IPS-18c (cell line): Measurements from ENCODE around the gene RAB21.

Source experiments
- H3K4me3 ChIP-seq: 2 replicates; pipeline ENCODE4 v1.7.0; 2013; ENCODE audit warnings: low read depth, mild to moderate bottlenecking, low read length, moderate library complexity; ENCODE audit not compliant: insufficient read depth
- H3K9me3 ChIP-seq: one replicate; pipeline ENCODE4 v1.6.1; 2013; ENCODE audit warnings: mild to moderate bottlenecking, low read length, moderate library complexity; ENCODE audit not compliant: control insufficient read depth, insufficient read depth

RAB21 gene, protein sequence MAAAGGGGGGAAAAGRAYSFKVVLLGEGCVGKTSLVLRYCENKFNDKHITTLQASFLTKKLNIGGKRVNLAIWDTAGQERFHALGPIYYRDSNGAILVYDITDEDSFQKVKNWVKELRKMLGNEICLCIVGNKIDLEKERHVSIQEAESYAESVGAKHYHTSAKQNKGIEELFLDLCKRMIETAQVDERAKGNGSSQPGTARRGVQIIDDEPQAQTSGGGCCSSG

DNA sequence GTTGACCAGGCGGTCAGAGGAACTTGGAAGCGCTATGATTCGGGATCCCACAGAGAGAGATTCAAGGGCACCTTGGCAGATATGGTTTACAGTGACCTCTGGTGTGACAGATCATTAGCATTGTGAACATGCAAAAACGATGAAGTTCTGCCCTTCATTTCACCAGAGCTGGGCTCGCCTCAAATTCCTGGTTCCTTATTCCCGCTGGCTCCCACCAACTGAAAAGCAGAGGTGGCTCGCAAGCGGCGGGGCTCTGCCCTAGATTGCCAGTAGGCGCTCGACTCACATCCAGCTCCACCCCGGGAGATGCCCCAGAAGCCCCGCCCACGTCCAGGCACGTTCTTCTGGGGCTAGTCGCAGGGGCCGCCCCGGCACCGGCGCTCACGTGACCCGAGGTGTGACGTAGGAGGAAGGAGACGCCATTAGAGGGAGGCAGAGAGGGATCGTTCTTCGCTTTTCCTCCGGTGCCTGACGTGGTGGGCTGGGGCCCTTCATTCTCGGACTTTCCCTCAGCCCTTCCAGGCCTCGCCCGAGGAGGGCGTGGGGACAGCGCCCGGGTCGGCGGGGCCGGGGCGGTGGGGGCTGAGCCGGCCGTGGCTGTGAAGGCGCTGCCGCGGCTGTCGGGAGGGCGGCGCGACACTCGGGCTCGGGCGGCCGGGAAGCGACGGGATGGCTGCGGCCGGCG is at the start of gene RAB21:
Gene RAB21, plus strand, starts transcription at position 403 of the 685 bp plus-strand sequence. Its CDS starts 267 bp downstream, at position 670.
- Histone ChIP-seq H3K9me3 (no peaks in the 10 kb centered on the region), H3K4me3 (peak within 1 kb of the TSS; percentile 95)

DNA sequence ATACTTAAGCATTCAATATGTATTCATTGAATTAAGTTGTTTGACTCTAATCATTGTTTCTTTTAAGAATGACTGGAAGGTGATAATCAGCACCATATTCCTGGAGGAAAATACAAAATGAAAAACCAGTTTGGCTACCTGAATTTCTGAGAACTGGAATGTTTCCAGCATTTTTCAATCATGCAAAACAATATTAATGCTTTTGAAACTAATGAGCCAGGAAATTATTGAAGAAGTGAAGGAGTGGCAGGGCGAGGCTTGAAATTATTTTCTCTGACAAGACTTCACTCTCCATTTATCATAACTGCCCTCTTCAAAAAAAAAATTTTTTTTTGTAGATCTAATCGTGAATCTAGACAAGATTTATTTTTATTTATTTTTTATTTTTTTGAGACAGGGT is 49.7 kb upstream of the RAB21 start:
- H3K4me3 ChIP-seq, result no peak overlapping the region
- H3K9me3 ChIP-seq, result no peaks in the 10 kb centered on the region

DNA sequence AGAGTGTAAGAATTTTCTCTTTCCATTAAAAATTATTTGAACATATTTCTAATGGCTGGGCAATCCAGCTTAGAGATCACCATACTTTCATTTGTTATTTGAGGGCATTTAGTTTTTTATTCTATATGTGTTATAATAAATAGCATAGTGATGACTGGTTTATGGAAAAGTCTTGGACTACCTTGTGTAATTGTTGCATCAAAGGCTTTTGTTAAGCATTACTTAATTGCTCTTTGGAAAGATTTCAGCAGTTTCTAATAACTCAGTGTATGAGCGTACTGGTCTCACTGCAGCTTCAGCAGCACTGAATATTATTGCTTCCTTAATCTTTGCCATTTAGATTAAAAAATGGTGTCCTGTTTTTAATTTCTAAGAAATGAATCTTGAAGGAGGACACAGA is 46.0 kb upstream of the RAB21 start:
- Histone ChIP-seq H3K4me3 (no peak overlapping the region), H3K9me3 (no peaks in the 10 kb centered on the region)

DNA sequence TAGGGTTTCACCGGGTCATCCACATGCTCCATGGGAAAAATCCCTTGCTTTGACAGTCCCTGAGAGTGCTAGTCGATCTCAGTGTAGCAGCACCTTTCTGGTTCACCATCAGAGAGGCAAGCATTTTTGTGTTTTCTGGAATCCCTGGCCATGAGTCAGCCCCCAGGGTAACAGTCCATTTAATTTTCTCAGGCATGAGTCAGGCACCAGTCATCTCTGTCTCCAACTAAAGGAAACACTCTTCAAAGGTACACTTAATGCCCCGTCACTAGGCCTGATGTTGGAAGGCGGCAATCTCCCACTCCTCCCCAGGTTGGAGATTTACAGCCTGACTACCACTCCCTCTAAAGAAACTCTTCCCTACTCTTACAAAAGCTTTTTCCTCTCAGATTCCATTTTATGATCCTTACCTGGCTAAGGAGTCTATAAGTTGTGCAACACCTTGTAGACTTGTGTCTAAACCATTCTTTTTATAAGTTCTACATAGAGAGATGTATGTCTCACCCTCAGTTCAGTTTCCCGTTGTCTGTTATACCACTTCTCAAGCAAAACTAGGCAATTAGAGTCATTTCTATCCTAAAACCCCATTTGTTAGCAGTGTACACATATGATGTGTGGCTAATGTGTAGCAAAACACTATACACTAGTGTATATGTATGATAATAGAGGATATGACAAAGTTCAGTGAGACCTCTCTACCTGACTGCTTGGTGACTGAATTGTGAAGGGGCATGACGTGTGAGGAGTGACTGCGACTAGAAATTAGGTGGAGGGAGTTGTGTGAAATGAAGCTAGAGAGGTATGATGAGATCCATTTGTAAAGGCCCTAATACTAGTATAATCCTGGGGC is 44.2 kb upstream of the RAB21 start:
- Histone ChIP-seq H3K4me3 (no peak overlapping the region), H3K9me3 (no peaks in the 10 kb centered on the region)

DNA sequence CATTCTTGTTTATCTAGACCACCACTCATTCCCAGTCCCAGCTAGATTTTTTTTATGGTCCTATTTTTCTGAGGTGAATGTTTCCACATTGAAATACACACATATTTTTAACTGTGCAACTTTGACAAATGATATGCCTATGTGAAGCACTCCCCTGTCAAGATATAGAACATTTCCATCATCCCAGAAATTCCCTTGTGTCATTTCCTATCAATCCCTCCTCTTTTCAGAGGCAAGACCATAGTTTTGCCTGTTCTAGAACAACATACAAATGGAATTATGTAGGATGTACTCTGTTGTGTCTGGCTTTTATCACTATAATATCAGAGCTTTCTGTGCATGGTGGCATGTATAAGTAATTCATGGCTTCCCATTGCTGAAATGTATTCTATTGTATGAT is 36.1 kb upstream of the RAB21 start:
- Histone ChIP-seq H3K4me3 (no peak overlapping the region), H3K9me3 (no peaks in the 10 kb centered on the region)

DNA sequence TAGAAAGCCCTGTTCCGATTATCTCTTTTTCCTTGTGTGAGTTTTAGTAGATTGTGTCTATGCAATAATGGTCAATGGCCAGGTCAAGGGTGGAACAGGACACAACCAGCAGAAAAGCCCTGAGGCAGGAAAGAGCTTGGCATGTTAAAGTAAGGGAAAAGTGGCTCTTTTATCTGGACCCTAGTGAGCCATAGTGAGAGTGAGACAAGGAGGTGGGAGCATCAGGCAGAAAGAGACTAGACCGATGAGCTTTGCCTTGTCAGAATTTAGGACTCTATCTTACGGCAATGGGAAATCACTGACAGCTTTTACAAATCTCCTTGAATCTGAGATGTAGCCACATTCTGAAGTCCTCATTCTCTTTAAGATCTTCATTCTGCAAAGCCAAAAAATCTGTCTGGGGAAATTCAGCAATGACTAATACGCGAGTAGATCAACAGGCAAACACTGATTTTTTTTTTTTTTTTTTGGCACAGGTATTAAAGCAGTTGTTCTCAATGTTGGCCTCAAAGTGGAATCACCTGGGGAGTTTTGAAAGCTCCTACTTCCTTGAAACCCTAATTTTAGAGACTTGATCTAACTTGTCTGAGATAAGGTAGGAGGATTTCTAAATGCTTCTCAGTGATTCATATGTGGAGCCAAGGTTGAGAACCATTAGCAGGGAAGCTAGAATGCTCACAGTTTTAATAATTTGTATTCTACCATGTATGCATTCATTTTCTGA is 34.9 kb upstream of the RAB21 start:
- no peaks in the 10 kb centered on the region for H3K9me3 ChIP-seq
- no peak overlapping the region for H3K4me3 ChIP-seq

DNA sequence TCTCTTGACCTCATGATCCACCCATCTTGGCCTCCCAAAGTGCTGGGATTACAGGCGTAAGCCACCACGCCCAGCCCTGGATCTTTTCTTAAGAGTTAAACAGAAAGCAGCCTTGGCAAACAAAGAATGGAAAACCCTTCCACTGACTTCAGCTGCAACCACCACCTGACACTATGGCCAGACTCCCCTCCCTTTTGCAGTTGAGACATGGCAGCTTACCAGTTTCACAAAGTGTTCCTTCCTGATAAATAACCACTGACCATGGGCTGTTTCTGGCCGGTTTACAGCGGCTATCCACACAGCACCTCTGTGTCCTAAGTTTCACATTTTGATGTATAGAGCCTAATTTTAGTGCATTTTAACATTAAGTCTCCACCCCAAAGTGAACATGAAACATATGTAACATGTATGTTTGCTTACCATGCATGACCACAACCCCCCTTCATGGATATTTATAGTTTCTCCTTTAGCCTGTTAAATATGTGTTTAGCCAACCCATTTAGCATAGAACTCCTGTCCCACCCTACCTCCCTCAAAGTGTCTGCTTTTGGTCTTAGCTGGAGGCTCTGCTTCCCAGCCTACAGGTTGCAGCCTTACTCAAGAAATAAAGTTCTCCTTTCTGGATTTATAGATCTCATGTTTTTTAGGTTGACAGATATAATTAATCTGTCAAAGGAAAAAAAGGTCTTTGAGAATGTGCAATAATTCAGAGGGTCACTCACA is 32.7 kb upstream of the RAB21 start:
- no peak overlapping the region for H3K4me3 ChIP-seq

DNA sequence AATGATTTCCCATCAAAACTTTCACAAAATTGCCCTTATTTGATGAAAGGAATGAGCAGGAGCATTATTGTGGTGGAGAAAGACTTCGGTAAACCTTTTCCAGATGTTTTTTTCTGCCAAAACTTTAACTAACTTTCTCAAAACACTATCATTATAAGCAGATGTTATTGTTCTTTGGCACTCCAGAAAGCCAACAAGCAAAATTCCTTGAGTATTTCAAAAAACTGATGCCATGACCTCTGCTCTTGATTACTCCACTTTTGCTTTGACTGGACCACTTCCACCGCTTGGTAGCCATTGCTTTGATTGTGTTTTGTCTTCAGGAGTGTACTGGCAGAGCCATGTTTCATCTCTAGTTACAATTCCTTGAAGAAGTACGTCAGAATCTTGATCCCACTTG is 29.7 kb upstream of the RAB21 start:
- Histone ChIP-seq H3K9me3 (no peaks in the 10 kb centered on the region), H3K4me3 (no peak overlapping the region)

More for the DNA sequence above, 32.7 kb upstream of the RAB21 start:
- no peaks in the 10 kb centered on the region for H3K9me3 ChIP-seq

DNA sequence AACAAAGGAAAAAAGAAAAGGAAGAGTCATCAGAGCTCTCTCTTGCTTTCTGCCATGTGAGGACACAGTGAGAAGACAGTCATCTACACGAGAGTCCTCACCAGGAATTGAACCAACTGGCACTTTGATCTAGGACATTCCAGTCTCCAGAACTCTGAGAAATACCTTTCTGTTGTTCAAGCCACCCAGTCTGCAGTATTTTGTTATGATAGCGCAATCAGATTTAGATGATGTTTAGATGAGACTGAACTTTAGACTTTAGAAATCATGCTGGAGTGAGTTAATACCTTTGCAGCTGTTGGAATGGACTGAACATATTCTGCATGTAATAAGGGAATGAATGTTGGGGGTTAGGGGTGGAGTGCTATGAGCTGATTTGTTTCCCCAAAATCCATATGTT is 28.1 kb upstream of the RAB21 start:
- Histone ChIP-seq H3K4me3 (no peak overlapping the region), H3K9me3 (no peaks in the 10 kb centered on the region)

DNA sequence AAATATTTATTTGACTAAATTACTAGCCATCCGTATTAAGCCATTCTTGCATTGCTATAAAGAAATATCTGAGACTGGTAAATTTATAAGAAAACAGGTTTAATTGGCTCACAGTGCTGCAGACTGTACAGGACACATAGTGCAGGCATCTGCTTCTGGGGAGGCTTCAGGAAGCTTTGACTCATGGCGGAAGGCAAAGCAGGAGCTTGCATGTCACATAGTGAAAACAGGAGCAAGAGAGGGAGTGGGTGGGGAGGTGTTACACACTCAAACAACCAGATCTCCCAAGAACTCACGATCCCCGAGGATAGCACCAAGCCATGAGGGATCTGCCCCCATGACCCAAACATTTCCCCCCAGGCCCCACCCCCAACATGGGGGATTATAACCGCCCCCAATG is 26.7 kb upstream of the RAB21 start:
- Histone ChIP-seq H3K9me3 (no peaks in the 10 kb centered on the region), H3K4me3 (no peak overlapping the region)

DNA sequence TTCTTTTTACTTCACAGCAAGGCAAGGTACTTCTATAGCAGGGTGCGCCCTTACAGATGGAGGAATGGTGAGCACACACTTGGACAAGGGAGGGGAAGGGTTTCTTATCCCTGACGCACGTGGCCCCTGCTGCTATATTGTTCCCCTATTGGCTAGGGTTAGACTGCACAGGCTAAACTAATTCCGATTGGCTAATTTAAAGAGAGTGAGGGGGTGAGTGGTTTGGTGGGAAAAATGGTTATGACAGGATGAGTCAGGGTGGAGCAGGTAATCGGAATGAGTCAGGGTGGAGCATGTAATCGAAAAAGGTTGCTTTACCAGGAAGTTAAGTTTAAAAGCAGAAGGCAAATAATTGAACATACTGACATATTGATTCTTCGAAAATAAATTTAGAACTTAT is 23.7 kb upstream of the RAB21 start:
- Histone ChIP-seq H3K4me3 (no peak overlapping the region), H3K9me3 (no peaks in the 10 kb centered on the region)

DNA sequence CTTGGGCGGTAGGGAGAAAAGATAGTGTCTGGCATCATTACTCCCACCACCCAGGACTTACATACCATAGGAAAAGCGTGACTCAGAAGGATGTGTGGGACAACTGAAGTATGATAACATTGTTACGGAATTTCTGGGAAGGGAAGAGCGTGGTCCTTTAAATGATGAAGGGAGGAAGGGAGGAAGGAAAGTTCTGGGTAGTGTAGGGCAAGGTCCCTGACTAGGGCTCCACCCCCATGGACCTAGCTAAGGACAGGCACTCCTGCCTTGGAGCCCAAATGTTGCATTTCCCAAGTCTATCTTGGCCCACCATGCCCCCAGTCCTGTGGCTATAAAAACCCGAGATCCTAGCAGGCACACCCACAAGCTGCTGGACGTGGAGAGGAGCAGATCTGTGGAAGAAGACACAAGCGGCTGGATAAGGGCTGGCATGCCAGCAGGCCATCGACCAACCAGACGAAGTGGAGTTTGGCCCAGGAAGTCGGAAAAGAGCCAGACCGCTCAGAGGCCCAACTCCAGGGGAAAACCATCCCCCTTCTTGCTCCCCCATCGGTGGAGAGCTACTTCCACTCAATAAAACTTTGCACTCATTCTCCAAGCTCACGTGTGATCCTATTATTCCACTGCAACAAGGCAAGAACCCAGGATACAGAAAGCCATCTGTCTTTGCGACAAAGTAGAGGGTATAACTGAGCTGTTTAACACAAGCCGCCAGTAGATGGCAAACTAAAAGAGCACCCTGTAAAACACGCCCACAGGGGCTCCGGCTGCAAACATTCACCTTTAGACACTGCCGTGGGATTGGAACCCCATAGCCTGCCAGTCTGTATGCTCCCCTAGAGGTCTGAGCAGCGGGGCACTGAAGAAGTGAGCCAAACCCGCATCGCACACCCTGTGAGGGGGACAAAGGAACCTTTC is 23.0 kb upstream of the RAB21 start:
- H3K4me3 ChIP-seq, result no peak overlapping the region
- no peaks in the 10 kb centered on the region for H3K9me3 ChIP-seq

DNA sequence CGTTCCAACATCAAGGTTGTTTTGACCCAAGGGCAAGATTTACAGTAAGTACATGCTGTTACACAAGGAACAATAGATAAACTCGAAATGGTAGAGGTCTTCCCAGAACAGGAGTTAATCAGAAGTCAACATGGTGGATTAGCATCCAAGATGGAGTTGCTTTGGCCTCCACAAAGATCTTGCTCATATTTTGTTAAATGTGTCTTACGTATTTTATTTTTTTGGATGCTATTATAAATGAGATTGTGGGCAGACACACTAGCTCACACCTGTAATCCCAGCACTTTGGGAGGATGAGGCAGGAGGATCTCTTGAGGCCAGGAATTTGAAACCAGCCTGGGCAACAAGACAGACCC is 22.3 kb upstream of the RAB21 start:
- Histone ChIP-seq H3K9me3 (no peaks in the 10 kb centered on the region), H3K4me3 (no peak overlapping the region)

DNA sequence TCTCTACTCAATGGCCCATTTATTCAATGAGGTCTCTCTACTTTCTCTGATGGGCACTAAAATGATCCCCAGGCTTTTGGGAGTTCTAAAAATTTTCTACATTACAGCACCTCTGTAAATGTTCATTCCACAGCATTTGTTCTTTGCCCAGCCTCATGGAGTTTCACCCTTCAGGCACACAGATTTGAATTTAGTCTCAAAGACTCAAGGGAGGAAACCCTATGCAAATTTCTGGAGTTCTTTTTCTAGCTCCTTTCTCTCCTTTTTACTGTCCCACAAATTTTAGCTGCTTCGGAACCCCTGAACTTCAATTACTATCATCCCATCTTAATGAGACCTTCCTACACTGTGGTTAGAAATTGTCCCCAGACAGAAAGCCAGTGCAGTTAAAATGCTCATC is 17.5 kb upstream of the RAB21 start:
- Histone ChIP-seq H3K9me3 (no peaks in the 10 kb centered on the region), H3K4me3 (no peak overlapping the region)

DNA sequence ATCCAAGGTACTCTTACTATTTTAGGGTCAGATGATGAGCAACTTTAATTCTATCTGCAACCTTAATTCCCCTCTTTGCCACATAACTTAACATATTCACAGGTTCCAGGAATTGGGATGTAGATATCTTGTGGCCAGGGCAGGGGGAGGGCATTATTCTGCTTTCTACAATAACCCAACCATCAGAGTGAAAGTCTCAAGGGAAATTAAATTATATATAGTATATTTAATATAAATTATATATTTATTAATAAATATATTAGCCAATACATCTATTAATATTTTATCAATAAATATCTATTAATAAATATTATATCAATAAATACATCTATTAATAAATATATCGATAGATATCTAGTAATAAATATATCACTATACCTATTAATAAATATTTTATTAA is 11.7 kb upstream of the RAB21 start:
- Histone ChIP-seq H3K9me3 (no peaks in the 10 kb centered on the region), H3K4me3 (no peak overlapping the region)
